Endothelial cell of umbilical vein (primary cell): Measurements from ENCODE around the gene CHID1. TPM values are rescaled to one million over a fixed set of nuclear protein-coding genes. Genes with fewer than 3 reads are reported as not detected.

ENCODE experiments used
- BruUV-seq: library from RNA; stranded (reverse); fragments of 400-500 nt; replicated peaks from 2 replicates; lab custom pipeline; 2021; lab: Mats Ljungman, UMichigan
- CTCF ChIA-PET: fragments of 300-600, 350-600 bp; sonication (Branson Sonifier 250); formaldehyde crosslinking; loops from one replicate; lab custom pipeline; 2021; ENCODE audit warnings: antibody characterized with exemption, inconsistent platforms; lab: Charles Lee
- POLR2A ChIA-PET: fragments of 300-600, 350-600 bp; sonication (Branson Sonifier 250); formaldehyde crosslinking; loops from one replicate; lab custom pipeline; 2021; ENCODE audit warnings: antibody characterized with exemption, inconsistent platforms; lab: Charles Lee
- DNase-seq: peaks from one replicate; pipeline ENCODE4 v3.0.0-alpha.2; 2011; ENCODE audit warnings: low read depth, low spot score
- FAIRE-seq: peaks from 2 replicates; lab custom pipeline; 2011; peaks lifted over from hg19 to GRCh38; lab: Jason Lieb, UNC
- H2AFZ ChIP-seq: 2 replicates; pipeline ENCODE4 v1.6.0; 2012; ENCODE audit warnings: low read depth, low read length, control low read depth, inconsistent platforms
- H3K27ac ChIP-seq: 2 replicates; pipeline ENCODE4 v1.5.1; 2011; ENCODE audit warnings: low read depth, mild to moderate bottlenecking, control low read depth, low read length, moderate library complexity; ENCODE audit not compliant: insufficient read depth
- H3K27me3 ChIP-seq, 2 experiments: 2 replicates each; pipeline versions ENCODE4 v1.6.0 to v1.6.1; 2011; ENCODE audit warnings: low read length in 2 of 2, mixed read lengths in 1 of 2; ENCODE audit not compliant: control insufficient read depth in 2 of 2, insufficient read depth in 2 of 2
- H3K36me3 ChIP-seq, 2 experiments: 2 replicates in 1 of 2; 3 replicates in 1 of 2; pipeline ENCODE4 v1.5.1; 2011; ENCODE audit warnings: low read length in 2 of 2, mild to moderate bottlenecking in 1 of 2, moderate library complexity in 1 of 2; ENCODE audit not compliant: control insufficient read depth in 2 of 2, insufficient read depth in 2 of 2; ENCODE audit errors: extremely low read depth in 1 of 2
- H3K4me1 ChIP-seq: 3 replicates; pipeline ENCODE4 v1.5.1; 2011; ENCODE audit warnings: mild to moderate bottlenecking, low read length; ENCODE audit not compliant: control insufficient read depth, insufficient read depth; ENCODE audit errors: extremely low read depth
- H3K4me2 ChIP-seq: 2 replicates; pipeline ENCODE4 v1.6.1; 2011; ENCODE audit warnings: low read length, control low read depth, mixed read lengths; ENCODE audit not compliant: insufficient read depth
- H3K4me3 ChIP-seq, 3 experiments: fragments of 200-600 bp in 1 of 3; sonication (generic), shearing (Covaris generic) in 1 of 3; replicated peaks in 1 of 3; 2 replicates each; pipeline ENCODE4 v1.5.1; 2011 to 2016; ENCODE audit warnings: control low read depth in 3 of 3, low read length in 3 of 3, mild to moderate bottlenecking in 2 of 3, inconsistent platforms in 1 of 3, low read depth in 1 of 3, moderate library complexity in 1 of 3; ENCODE audit not compliant: insufficient read depth in 1 of 3
- H3K79me2 ChIP-seq: 2 replicates; pipeline ENCODE4 v1.6.0; 2012; ENCODE audit warnings: low read length, inconsistent platforms; ENCODE audit not compliant: control insufficient read depth, insufficient read depth
- H3K9ac ChIP-seq: replicated peaks from 2 replicates; pipeline ENCODE3; 2011; ENCODE audit warnings: low read length, control low read depth; ENCODE audit not compliant: insufficient read depth; ENCODE audit errors: extremely low read depth
- H3K9me1 ChIP-seq: replicated peaks from 3 replicates; pipeline ENCODE4 v1.6.0; 2011; ENCODE audit warnings: mild to moderate bottlenecking, low read length; ENCODE audit not compliant: control insufficient read depth, insufficient read depth; ENCODE audit errors: extremely low read depth
- H3K9me3 ChIP-seq: replicated peaks from 2 replicates; pipeline ENCODE4 v1.5.1; 2012; ENCODE audit warnings: low read length, inconsistent platforms; ENCODE audit not compliant: control insufficient read depth, insufficient read depth
- H4K20me1 ChIP-seq: replicated peaks from 2 replicates; pipeline ENCODE3; 2011; ENCODE audit warnings: mild to moderate bottlenecking, low read length; ENCODE audit not compliant: control insufficient read depth, insufficient read depth; ENCODE audit errors: extremely low read depth
- CTCF ChIP-seq, 2 donors: IDR thresholded peaks; 1 replicate in 1 of 2; 2 replicates in 1 of 2; pipeline ENCODE4 v1.5.1; 2011; ENCODE audit warnings: low read length in 2 of 2, mild to moderate bottlenecking in 2 of 2, moderate library complexity in 2 of 2, control low read depth in 1 of 2, inconsistent platforms in 1 of 2, low read depth in 1 of 2; ENCODE audit not compliant: insufficient read depth in 1 of 2; ENCODE audit errors: extremely low read depth in 1 of 2
- EZH2 ChIP-seq: IDR thresholded peaks from 2 replicates; pipeline ENCODE4 v1.6.1; 2012; ENCODE audit warnings: borderline replicate concordance, low read depth, mild to moderate bottlenecking, moderate library complexity, low read length, inconsistent platforms; ENCODE audit not compliant: severe bottlenecking
- FOS ChIP-seq: IDR thresholded peaks from 2 replicates; pipeline ENCODE4 v1.6.1; 2011; ENCODE audit warnings: mild to moderate bottlenecking, low read length, moderate library complexity, borderline replicate concordance; ENCODE audit not compliant: insufficient read depth
- GATA2 ChIP-seq: IDR thresholded peaks from 2 replicates; pipeline ENCODE4 v1.7.0; 2011; ENCODE audit warnings: low read depth, mild to moderate bottlenecking, moderate library complexity, mixed read lengths, low read length; ENCODE audit not compliant: insufficient read length, insufficient read depth
- JUN ChIP-seq: IDR thresholded peaks from 2 replicates; pipeline ENCODE4 v1.6.1; 2011; ENCODE audit warnings: borderline replicate concordance, low read depth; ENCODE audit not compliant: insufficient read length, insufficient read depth
- MAX ChIP-seq: IDR thresholded peaks from 2 replicates; pipeline ENCODE4 v1.6.1; 2011; ENCODE audit not compliant: insufficient read depth, insufficient read length
- MYC ChIP-seq: IDR thresholded peaks from one replicate; pipeline ENCODE4 v1.6.1; 2011; ENCODE audit warnings: mild to moderate bottlenecking, low read depth, low read length
- POLR2A ChIP-seq: IDR thresholded peaks from 2 replicates; pipeline ENCODE4 v1.6.1; 2012; ENCODE audit warnings: low read depth, mild to moderate bottlenecking, control low read depth, low read length
- POLR2AphosphoS5 ChIP-seq: IDR thresholded peaks from 2 replicates; pipeline ENCODE4 v1.6.1; 2012; ENCODE audit warnings: low read depth, mild to moderate bottlenecking, control low read depth, low read length, moderate library complexity; ENCODE audit not compliant: insufficient read depth
- dilution Hi-C: fragments of 300-500 bp; cut with MboI; formaldehyde crosslinking; loops from one replicate; pipeline ENCODE4 v1.15.0; 2019; ENCODE audit warnings: low sequenced_read_pairs; ENCODE audit not compliant: extremely low pct_ligation_motif_present
- intact Hi-C: fragments of 100-400 bp; cut with micrococcal nuclease; formaldehyde crosslinking; loops from one replicate; pipeline ENCODE4 v1.10.0; 2022
- polyA plus RNA-seq, 4 experiments: library from polyadenylated mRNA; depleted of rRNA in 3 of 4; stranded (reverse) in 3 of 4; unstranded in 1 of 4; fragments of >200 nt; gene quantifications; 2 replicates each; pipeline versions ENCODE4 v1.2.1 to v1.2.3, GENCODE V29; 2011 to 2012; ENCODE audit warnings: missing spikeins in 1 of 4
- total RNA-seq: library from RNA; stranded (reverse); gene quantifications from 2 replicates; pipeline ENCODE4 v1.2.3, GENCODE V29; 2021

CHID1 gene
- total and polyA plus RNA-seq, 2 donors (not counting 3 experiments of a cell fraction or from before 2014, with no cell fraction given) = 89.8 to 107 TPM

GRCh38 chr11:861105-861479, 49.5 kb downstream of the CHID1 start:
- H3K9me3 ChIP-seq = no peaks in the 10 kb centered on the region
- TF ChIP-seq FOS (no peak), MYC (no peak), CTCF (IDR thresholded peaks at IDR 0.05; ENCODE audit: extremely low read depth in 1 of 2, insufficient read depth in 1 of 2, low read depth in 1 of 2, low read length in 2 of 2) (no peak), JUN (no peak), POLR2AphosphoS5 (no peak), MAX (no peak), EZH2 (no peak), POLR2A (no peak), GATA2 (no peak)
- H3K4me1 ChIP-seq = no peaks in the 10 kb centered on the region
- H3K9me1 ChIP-seq = no peaks in the 10 kb centered on the region
- dilution Hi-C loops (no loop called here), intact Hi-C loops (no loop called here)
- H3K9ac ChIP-seq = no peak overlapping the region
- ChIA-PET CTCF (no interaction called here), POLR2A (no interaction called here)
- no peak overlapping the region for H3K27ac ChIP-seq
- no peaks in the 10 kb centered on the region for H3K27me3 ChIP-seq
- FAIRE-seq = no peak
- peaks cover 0 to 10% of the 10 kb centered on the region in 2 experiments for H3K36me3 ChIP-seq
- H2AFZ ChIP-seq = no peak overlapping the region
- no peaks in the 10 kb centered on the region for H3K79me2 ChIP-seq
- H4K20me1 ChIP-seq = no peaks in the 10 kb centered on the region
- BruUV-seq = no TSS peak
- H3K4me2 ChIP-seq = no peak overlapping the region
- DNase-seq = no peak
- H3K4me3 ChIP-seq = no peak overlapping the region
